K562 (cell line): ENCODE data around the gene ALOX12. TPM values are rescaled to one million over a fixed set of nuclear protein-coding genes. Genes with fewer than 3 reads are reported as not detected.

Source experiments
- BACH1 ChIP-seq: fragments of 200-800 bp; sonication (Bioruptor generic); IDR thresholded peaks from 2 replicates; pipeline ENCODE4 v1.6.1; 2016; ENCODE audit warnings: missing genetic modification characterization, missing compliant biosample characterization
- BCL6 ChIP-seq: fragments of 250-450 bp; sonication (Bioruptor Pico); IDR thresholded peaks from 2 replicates; pipeline ENCODE4 v1.4.0; 2020
- ELF2 ChIP-seq: fragments of 250-450 bp; sonication (Bioruptor Pico); IDR thresholded peaks from 2 replicates; pipeline ENCODE4 v1.5.0; 2021; ENCODE audit warnings: mild to moderate bottlenecking
- HMG20A ChIP-seq: fragments of 450-650 bp; formaldehyde crosslinking; conservative IDR thresholded peaks from 2 replicates; pipeline ENCODE4 v1.4.0; 2020; ENCODE audit warnings: mild to moderate bottlenecking, mixed read lengths
- HNRNPUL1 ChIP-seq: fragments of 200-400 bp; formaldehyde crosslinking; IDR thresholded peaks from 2 replicates; pipeline ENCODE4 v1.6.1; 2017; ENCODE audit warnings: low read length
- POLR2AphosphoS2 ChIP-seq: IDR thresholded peaks from 2 replicates; pipeline ENCODE4 v1.6.1; 2012; ENCODE audit warnings: low read length, improper control_type of control experiment
- REST ChIP-seq, 2 experiments: fragments of 450-650 bp; formaldehyde crosslinking in 1 of 2; IDR thresholded peaks; 2 replicates each; pipeline versions ENCODE4 v1.4.0 to v1.6.1; 2014 to 2020; ENCODE audit warnings: mild to moderate bottlenecking in 2 of 2, borderline replicate concordance in 1 of 2, low read depth in 1 of 2
- ZNF121 ChIP-seq: sonication (generic); formaldehyde crosslinking; conservative IDR thresholded peaks from 2 replicates; pipeline ENCODE4 v1.8.0; 2022; ENCODE audit warnings: missing genetic modification reagents
- ZNF217 ChIP-seq: sonication (generic); formaldehyde crosslinking; IDR thresholded peaks from 2 replicates; pipeline ENCODE4 v1.8.0; 2022; ENCODE audit warnings: mild to moderate bottlenecking, missing genetic modification reagents
- ZNF224 ChIP-seq: sonication (generic); formaldehyde crosslinking; IDR thresholded peaks from 2 replicates; pipeline ENCODE4 v1.8.0; 2022; ENCODE audit warnings: mild to moderate bottlenecking, missing genetic modification reagents
- ZNF253 ChIP-seq: fragments of 250-450 bp; sonication (Bioruptor Pico); conservative IDR thresholded peaks from 2 replicates; pipeline ENCODE4 v1.6.1; 2021; ENCODE audit warnings: mild to moderate bottlenecking
- ZNF280B ChIP-seq: fragments of 250-450 bp; sonication (Bioruptor Pico); IDR thresholded peaks from 2 replicates; pipeline ENCODE4 v1.5.1; 2021; ENCODE audit warnings: mild to moderate bottlenecking
- ZNF639 ChIP-seq, 2 experiments: fragments of 200-800 bp in 1 of 2; sonication (Bioruptor generic) in 1 of 2; sonication (generic) in 1 of 2; formaldehyde crosslinking in 1 of 2; IDR thresholded peaks in 1 of 2; conservative IDR thresholded peaks in 1 of 2; 2 replicates each; pipeline versions ENCODE4 v1.5.0 to v1.6.1; 2016 to 2020; ENCODE audit warnings: missing compliant biosample characterization in 1 of 2, missing genetic modification characterization in 1 of 2, missing genetic modification reagents in 1 of 2
- polyA plus RNA-seq, 8 experiments: library from polyadenylated mRNA; depleted of rRNA in 4 of 8; stranded (reverse) in 5 of 8; unstranded in 3 of 8; fragments of >200 nt; fragmentation: Nextera tagmentation in 2 of 8; fragmentation: Illumina TruSeq in 1 of 8; extraction: Ambion mirVana in 2 of 8; extraction: Trizol in 1 of 8; gene quantifications; 2 replicates each; pipeline versions ENCODE4 v1.2.1 to v1.2.3, GENCODE V29; 2011 to 2014; ENCODE audit warnings: inconsistent platforms in 1 of 8, missing spikeins in 1 of 8
- total RNA-seq, 7 experiments: library from RNA; depleted of rRNA in 6 of 7; stranded (reverse); fragments of >200 nt in 6 of 7; fragmentation: Illumina TruSeq in 2 of 7; extraction: Trizol in 2 of 7; gene quantifications; 2 replicates each; pipeline versions ENCODE4 v1.2.1 to v1.2.3, GENCODE V29; 2011 to 2021; ENCODE audit warnings: low replicate concordance in 1 of 7

The ALOX12 gene
- total and polyA plus RNA-seq, 9 of the 15 experiments (the other 6 are each of a cell fraction or from before 2014, with no cell fraction given) = 0.09 to 1.1 (median 0.47) TPM; not detected in 1

GRCh38 chr17:7014995-7015958, 19.4 kb downstream of the ALOX12 start (continued):
- no peak for TF ChIP-seq ZNF217 (CRISPR knock-in tag)
- no peak for TF ChIP-seq POLR2AphosphoS2
- no peak for TF ChIP-seq ZNF253
- TF ChIP-seq HMG20A = no peak
- TF ChIP-seq ZNF224 (CRISPR knock-in tag) = no peak
- 0 out of 2 replicates have a peak, but pooled peaks have one; percentile 0 for TF ChIP-seq REST (IDR thresholded peaks at IDR 0.05; ENCODE audit: borderline replicate concordance)
- no peak for TF ChIP-seq REST (CRISPR knock-in tag; IDR thresholded peaks at IDR 0.05; ENCODE audit: low read depth)
- TF ChIP-seq ZNF280B (CRISPR knock-in tag) = no peak
- peak in 1 of 2 experiments; percentile 87; a peak in 1 of 4 replicates for TF ChIP-seq ZNF639 (CRISPR knock-in tag; conservative IDR thresholded peaks at IDR 0.05 in 1 of 2, IDR thresholded peaks at IDR 0.05 in 1 of 2)
- TF ChIP-seq ELF2 (CRISPR knock-in tag) = no peak
- no peak for TF ChIP-seq HNRNPUL1
- no peak for TF ChIP-seq BCL6
- peak; percentile 91 for TF ChIP-seq ZNF121 (CRISPR knock-in tag)
- no peak for TF ChIP-seq BACH1 (tag)
